ENCODE measurements around the gene BRD1. TPM values are rescaled to one million over a fixed set of nuclear protein-coding genes. Genes with fewer than 3 reads are reported as not detected.

Gene BRD1
- total and polyA plus RNA-seq, 7 experiments from 2014 or later: 2.8 to 130 (median 84.5) TPM

DNA sequence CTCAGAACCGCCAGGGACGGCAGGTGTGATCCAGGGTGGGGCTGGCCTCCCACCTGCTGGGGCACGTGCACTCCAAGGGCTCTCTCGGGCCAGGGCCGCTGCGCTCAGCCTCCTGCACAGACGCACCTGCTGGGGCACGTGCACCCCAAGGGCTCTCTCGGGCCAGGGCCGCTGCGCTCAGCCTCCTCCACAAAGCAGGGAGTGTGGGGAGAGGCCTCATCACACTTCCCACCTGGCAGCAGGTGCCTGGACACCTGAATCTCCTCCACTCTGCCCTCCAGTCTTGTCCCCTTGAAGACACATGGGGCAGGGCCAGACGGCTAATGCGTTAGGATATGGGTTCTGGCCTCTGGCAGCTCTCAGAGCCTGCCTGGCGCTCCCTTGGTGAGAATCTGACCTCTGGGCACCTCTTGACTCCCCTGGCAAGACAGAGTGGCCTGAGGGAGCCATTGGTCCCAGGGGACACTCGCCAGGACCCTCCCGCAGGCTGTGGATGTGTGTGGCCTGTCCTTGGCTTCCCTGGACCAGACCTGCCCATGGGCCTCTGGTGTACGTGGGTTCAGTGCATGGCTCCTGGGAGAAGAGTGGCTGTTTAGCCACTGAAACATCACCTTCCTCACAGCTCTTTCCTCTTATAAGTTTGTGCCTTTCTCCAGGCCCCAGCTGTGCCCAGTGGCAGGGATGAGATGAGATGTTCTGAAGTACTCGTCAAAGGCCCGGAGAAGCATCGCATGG is 73.5 kb downstream of the BRD1 start:
- Histone ChIP-seq H3K9me3 (ENCODE audit: control insufficient read depth in 2 of 3, low read length in 3 of 3) (no peaks in the 10 kb centered on the region), H3K4me3 (ENCODE audit: low read length) (no peak overlapping the region), H3K27me3 (ENCODE audit: control insufficient read depth in 2 of 2, insufficient read depth in 2 of 2, low read length in 2 of 2) (no peaks in the 10 kb centered on the region), H3K27ac (ENCODE audit: low read depth, low read length) (no peak overlapping the region), H3K36me3 (ENCODE audit: control insufficient read depth in 2 of 3, insufficient read depth in 3 of 3, low read length in 3 of 3) (no peaks in the 10 kb centered on the region), H3K4me1 (ENCODE audit: control insufficient read depth in 2 of 2, insufficient read depth in 2 of 2, low read length in 2 of 2) (no peaks in the 10 kb centered on the region)
- peaks cover 0 to 3% (median 0%) of the 10 kb centered on the region in 5 donors for H3K36me3 Mint-ChIP-seq
- no peak overlapping the region for H3K4me3 Mint-ChIP-seq
- DNase-seq: peak in 1 of 9 donors; percentile 17
- intact Hi-C loops (cut with micrococcal nuclease): no loop called here
- ATAC-seq: no peak
- POLR2A ChIA-PET: no interaction called here
- peaks cover 0 to 4% (median 0%) of the 10 kb centered on the region in 5 donors for H3K27me3 Mint-ChIP-seq
- CTCF ChIA-PET: no interaction called here
- peaks cover 0 to 2% (median 0%) of the 10 kb centered on the region in 11 donors for H3K9me3 Mint-ChIP-seq
- H3K4me1 Mint-ChIP-seq: peaks cover 0 to 2% (median 0%) of the 10 kb centered on the region in 7 donors
- no peak overlapping the region for H3K27ac Mint-ChIP-seq

DNA sequence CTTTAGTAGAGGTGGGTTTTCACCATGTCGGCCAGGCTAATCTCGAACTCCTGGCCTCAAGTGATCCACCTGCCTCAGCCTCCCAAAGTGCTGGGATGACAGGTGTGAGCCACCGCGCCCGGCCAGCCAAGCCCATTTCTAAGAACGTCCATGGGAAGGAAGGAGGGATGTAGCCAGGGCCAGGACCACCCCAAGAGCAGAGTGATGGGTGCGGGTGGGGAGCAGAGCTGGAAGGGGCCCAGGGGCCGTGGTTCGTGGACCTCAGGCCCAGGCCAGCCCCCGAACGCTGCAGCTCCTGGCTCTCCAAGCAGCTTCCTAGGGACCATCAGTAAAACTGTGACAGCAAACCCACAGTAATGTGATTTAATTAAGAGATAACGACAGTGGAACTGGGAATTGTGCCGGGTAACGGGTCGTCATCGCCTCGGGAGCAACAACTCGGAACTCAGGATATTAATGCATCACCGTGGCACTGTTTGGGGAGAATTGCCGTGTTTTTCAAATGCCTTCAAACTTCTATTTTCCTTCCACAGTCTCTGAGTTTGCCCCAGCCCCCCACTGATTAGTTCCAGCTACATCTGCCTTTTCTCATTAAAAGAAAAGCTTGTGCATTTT is 74.3 kb downstream of the BRD1 start:
- Histone ChIP-seq H3K4me1 (ENCODE audit: control insufficient read depth in 2 of 2, insufficient read depth in 2 of 2, low read length in 2 of 2) (no peaks in the 10 kb centered on the region), H3K36me3 (ENCODE audit: control insufficient read depth in 2 of 3, insufficient read depth in 3 of 3, low read length in 3 of 3) (no peaks in the 10 kb centered on the region), H3K27me3 (ENCODE audit: control insufficient read depth in 2 of 2, insufficient read depth in 2 of 2, low read length in 2 of 2) (no peaks in the 10 kb centered on the region), H3K27ac (ENCODE audit: low read depth, low read length) (no peak overlapping the region), H3K9me3 (ENCODE audit: control insufficient read depth in 2 of 3, low read length in 3 of 3) (peaks cover 0 to 2% (median 0%) of the 10 kb centered on the region in 3 experiments), H3K4me3 (ENCODE audit: low read length) (no peak overlapping the region)
- Mint-ChIP-seq H3K4me1 (peaks cover 0 to 2% (median 0%) of the 10 kb centered on the region in 7 donors), H3K36me3 (peaks cover 0 to 3% (median 0%) of the 10 kb centered on the region in 5 donors), H3K27ac (no peak overlapping the region), H3K4me3 (no peak overlapping the region), H3K27me3 (peaks cover 0 to 4% (median 0%) of the 10 kb centered on the region in 5 donors), H3K9me3 (peaks cover 0 to 2% (median 0%) of the 10 kb centered on the region in 11 donors)
- ATAC-seq (no peak), DNase-seq (no peak)
- CTCF ChIA-PET: no interaction called here
- intact Hi-C loops (cut with micrococcal nuclease): no loop called here
- POLR2A ChIA-PET: no interaction called here

DNA sequence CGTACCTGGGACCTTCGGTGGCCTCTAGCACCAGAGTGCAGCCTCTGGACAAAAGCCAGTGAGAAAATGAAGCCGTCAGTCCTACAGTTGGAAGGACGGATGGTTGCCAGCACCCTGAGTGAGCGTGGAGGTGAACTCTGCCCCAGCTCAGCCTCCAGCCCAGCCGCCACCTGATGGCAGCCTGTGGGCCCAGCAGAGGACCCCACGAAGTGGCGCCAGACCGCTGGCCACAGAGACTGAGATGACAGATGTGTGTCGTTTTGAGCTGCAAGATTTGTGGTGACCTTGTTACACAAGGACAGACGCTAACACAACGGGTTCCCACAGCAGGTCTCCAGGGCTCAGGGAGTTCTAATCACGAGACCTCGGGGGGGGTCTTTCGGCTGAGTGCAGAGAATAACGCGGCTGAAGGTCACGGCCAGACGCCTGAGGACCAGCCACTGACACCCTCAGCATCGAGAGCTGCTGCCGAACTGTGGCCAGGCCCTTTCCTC is 75.0 kb downstream of the BRD1 start:
- DNase-seq: no peak
- no peaks in the 10 kb centered on the region for H3K4me1 ChIP-seq (ENCODE audit: control insufficient read depth in 2 of 2, insufficient read depth in 2 of 2, low read length in 2 of 2)
- H3K36me3 ChIP-seq (ENCODE audit: control insufficient read depth in 2 of 3, insufficient read depth in 3 of 3, low read length in 3 of 3): no peaks in the 10 kb centered on the region
- no peak for ATAC-seq
- H3K9me3 Mint-ChIP-seq: peaks cover 0 to 6% (median 3%) of the 10 kb centered on the region in 11 donors
- intact Hi-C loops (cut with micrococcal nuclease): no loop called here
- peaks cover 0 to 8% (median 0%) of the 10 kb centered on the region in 3 experiments for H3K9me3 ChIP-seq (ENCODE audit: control insufficient read depth in 2 of 3, low read length in 3 of 3)
- no peak overlapping the region for H3K4me3 ChIP-seq (ENCODE audit: low read length)
- H3K27me3 Mint-ChIP-seq: peaks cover 0 to 4% (median 0%) of the 10 kb centered on the region in 5 donors
- ChIA-PET POLR2A (no interaction called here), CTCF (no interaction called here)
- H3K27ac ChIP-seq (ENCODE audit: low read depth, low read length): no peak overlapping the region
- H3K4me3 Mint-ChIP-seq: no peak overlapping the region
- H3K27ac Mint-ChIP-seq: no peak overlapping the region
- no peaks in the 10 kb centered on the region for H3K27me3 ChIP-seq (ENCODE audit: control insufficient read depth in 2 of 2, insufficient read depth in 2 of 2, low read length in 2 of 2)
- H3K4me1 Mint-ChIP-seq: peaks cover 0 to 2% (median 0%) of the 10 kb centered on the region in 7 donors
- peaks cover 0 to 6% (median 3%) of the 10 kb centered on the region in 5 donors for H3K36me3 Mint-ChIP-seq

DNA sequence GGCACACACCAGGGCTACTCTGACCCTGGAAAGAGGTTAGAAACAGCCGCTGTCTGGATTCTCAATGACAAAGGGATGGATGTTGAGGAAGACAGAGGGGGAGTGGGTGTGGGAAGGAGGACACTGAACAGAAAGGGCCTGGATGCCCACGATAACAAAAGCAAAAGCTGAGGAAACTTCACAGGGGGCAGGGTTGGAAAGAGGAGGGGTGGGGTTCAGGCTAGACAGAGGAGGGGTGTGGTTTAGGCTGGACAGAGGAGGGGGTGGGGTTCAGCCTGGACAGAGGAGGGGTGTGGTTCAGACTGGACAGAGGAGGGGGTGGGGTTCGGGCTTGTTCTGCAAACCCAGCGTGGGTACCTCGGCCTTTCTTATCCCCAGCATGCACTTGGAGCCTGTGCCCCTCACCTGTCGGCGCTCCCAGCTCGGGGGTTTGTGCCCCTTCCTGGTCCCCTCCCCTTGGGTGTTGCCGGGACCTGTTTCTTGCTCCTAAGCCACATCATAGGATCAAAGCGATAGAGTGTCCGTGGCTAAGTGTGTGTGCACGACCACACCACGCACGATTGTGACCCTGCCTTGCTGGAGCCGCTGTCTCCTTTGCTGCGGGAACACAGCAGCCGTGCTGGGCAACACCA is 75.6 kb downstream of the BRD1 start:
- ChIA-PET POLR2A (no interaction called here), CTCF (no interaction called here)
- Histone ChIP-seq H3K36me3 (ENCODE audit: control insufficient read depth in 2 of 3, insufficient read depth in 3 of 3, low read length in 3 of 3) (no peaks in the 10 kb centered on the region), H3K27ac (ENCODE audit: low read depth, low read length) (no peak overlapping the region), H3K4me1 (ENCODE audit: control insufficient read depth in 2 of 2, insufficient read depth in 2 of 2, low read length in 2 of 2) (no peaks in the 10 kb centered on the region), H3K4me3 (ENCODE audit: low read length) (no peak overlapping the region), H3K9me3 (ENCODE audit: control insufficient read depth in 2 of 3, low read length in 3 of 3) (peaks cover 0 to 12% (median 0%) of the 10 kb centered on the region in 3 experiments), H3K27me3 (ENCODE audit: control insufficient read depth in 2 of 2, insufficient read depth in 2 of 2, low read length in 2 of 2) (no peaks in the 10 kb centered on the region)
- no peak for DNase-seq
- peaks cover 0 to 2% (median 0%) of the 10 kb centered on the region in 7 donors for H3K4me1 Mint-ChIP-seq
- H3K27me3 Mint-ChIP-seq: peaks cover 0 to 4% (median 0%) of the 10 kb centered on the region in 5 donors
- H3K27ac Mint-ChIP-seq: no peak overlapping the region
- H3K9me3 Mint-ChIP-seq: peaks cover 2 to 10% (median 8%) of the 10 kb centered on the region in 11 donors
- H3K4me3 Mint-ChIP-seq: no peak overlapping the region
- ATAC-seq: no peak
- peaks cover 0 to 5% (median 3%) of the 10 kb centered on the region in 5 donors for H3K36me3 Mint-ChIP-seq
- intact Hi-C loops (cut with micrococcal nuclease): no loop called here

DNA sequence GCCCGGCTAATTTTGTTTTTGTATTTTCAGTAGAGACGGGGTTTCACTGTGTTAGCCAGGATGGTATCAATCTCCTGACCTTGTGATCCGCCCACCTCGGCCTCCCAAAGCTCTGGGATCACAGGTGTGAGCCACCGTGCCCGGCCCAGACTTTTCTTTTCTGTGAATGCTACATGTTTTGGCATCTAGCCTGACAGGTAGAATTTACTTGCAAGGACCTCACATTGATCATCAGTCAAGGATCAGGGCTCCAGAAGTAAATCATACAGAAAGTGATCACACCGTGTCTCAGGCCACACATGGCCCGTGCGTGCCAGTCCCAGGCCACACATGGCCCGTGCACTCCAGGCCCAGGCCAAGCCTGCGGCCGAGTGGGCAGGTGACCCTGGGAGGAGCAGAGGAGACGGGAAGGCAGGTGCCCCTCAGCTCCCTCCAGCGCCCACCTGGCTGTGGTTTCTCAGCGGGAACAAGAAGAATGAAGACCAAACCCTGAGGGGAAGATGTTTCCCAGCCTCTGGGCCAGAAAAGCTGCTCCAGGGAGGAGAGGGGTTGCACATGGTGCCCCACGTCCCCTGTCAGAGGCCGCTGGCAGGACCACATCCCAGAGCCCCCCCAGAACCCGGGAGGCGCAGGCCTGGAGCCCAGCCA is 76.2 kb downstream of the BRD1 start:
- ChIA-PET POLR2A (interaction anchor here (0.6 kb wide), 1 partner anchor 303 kb away, joined by 3 read pairs; no protein-coding TSS in a partner anchor), CTCF (no interaction called here)
- Mint-ChIP-seq H3K4me3 (no peak overlapping the region), H3K36me3 (peaks cover 0 to 11% (median 3%) of the 10 kb centered on the region in 5 donors), H3K27ac (no peak overlapping the region), H3K27me3 (peaks cover 0 to 4% (median 0%) of the 10 kb centered on the region in 5 donors), H3K9me3 (peaks cover 5 to 16% (median 14%) of the 10 kb centered on the region in 11 donors), H3K4me1 (peaks cover 0 to 2% (median 0%) of the 10 kb centered on the region in 7 donors)
- intact Hi-C loops (cut with micrococcal nuclease): no loop called here
- H3K27me3 ChIP-seq (ENCODE audit: control insufficient read depth in 2 of 2, insufficient read depth in 2 of 2, low read length in 2 of 2): no peaks in the 10 kb centered on the region
- ATAC-seq: no peak
- no peak overlapping the region for H3K4me3 ChIP-seq (ENCODE audit: low read length)
- H3K9me3 ChIP-seq (ENCODE audit: control insufficient read depth in 2 of 3, low read length in 3 of 3): peaks cover 0 to 17% (median 0%) of the 10 kb centered on the region in 3 experiments
- no peaks in the 10 kb centered on the region for H3K36me3 ChIP-seq (ENCODE audit: control insufficient read depth in 2 of 3, insufficient read depth in 3 of 3, low read length in 3 of 3)
- H3K4me1 ChIP-seq (ENCODE audit: control insufficient read depth in 2 of 2, insufficient read depth in 2 of 2, low read length in 2 of 2): no peaks in the 10 kb centered on the region
- no peak overlapping the region for H3K27ac ChIP-seq (ENCODE audit: low read depth, low read length)
- DNase-seq: peak in 1 of 9 donors; percentile 15

DNA sequence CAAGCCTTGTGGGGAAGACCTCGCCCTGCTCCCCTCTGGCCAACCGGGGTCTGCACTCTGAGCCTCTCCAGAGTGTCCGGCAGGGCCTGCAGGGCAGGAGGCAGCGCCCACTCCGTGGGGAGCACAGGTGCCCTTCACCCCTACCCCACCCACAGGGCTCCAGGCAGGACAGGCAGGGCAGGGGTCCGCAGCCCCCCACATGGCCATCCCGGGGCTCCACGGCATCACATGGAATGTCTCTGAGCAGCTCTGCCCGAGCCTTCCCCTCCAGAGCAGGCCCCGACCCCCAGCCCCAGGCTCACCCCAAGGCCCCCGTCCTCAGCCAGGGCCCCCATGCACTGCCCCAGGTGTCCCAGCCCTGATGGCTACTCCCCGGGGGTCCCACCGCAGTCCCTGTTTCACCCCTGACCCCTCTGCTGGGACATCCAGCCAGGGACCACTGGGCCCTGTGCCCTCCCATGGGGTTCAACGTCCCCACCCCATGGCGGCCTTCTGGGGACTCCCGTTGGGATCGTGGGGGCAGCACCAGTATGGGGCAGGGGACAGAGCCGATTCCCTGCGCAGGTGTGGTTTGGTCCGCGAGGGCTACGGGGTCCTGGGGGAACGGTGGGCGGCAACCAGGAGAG is 77.7 kb downstream of the BRD1 start:
- H3K4me1 ChIP-seq (ENCODE audit: control insufficient read depth in 2 of 2, insufficient read depth in 2 of 2, low read length in 2 of 2): no peaks in the 10 kb centered on the region
- H3K36me3 ChIP-seq (ENCODE audit: control insufficient read depth in 2 of 3, insufficient read depth in 3 of 3, low read length in 3 of 3): no peaks in the 10 kb centered on the region
- H3K4me1 Mint-ChIP-seq: no peaks in the 10 kb centered on the region
- no peak for ATAC-seq
- H3K4me3 Mint-ChIP-seq: no peak overlapping the region
- peaks cover 9 to 31% (median 27%) of the 10 kb centered on the region in 11 donors for H3K9me3 Mint-ChIP-seq
- H3K9me3 ChIP-seq (ENCODE audit: control insufficient read depth in 2 of 3, low read length in 3 of 3): peaks cover 0 to 29% (median 0%) of the 10 kb centered on the region in 3 experiments
- peaks cover 0 to 14% (median 7%) of the 10 kb centered on the region in 5 donors for H3K36me3 Mint-ChIP-seq
- no peak overlapping the region for H3K4me3 ChIP-seq (ENCODE audit: low read length)
- no peak overlapping the region for H3K27ac Mint-ChIP-seq
- ChIA-PET POLR2A (no interaction called here), CTCF (no interaction called here)
- H3K27ac ChIP-seq (ENCODE audit: low read depth, low read length): no peak overlapping the region
- peaks cover 0 to 8% (median 0%) of the 10 kb centered on the region in 5 donors for H3K27me3 Mint-ChIP-seq
- no peaks in the 10 kb centered on the region for H3K27me3 ChIP-seq (ENCODE audit: control insufficient read depth in 2 of 2, insufficient read depth in 2 of 2, low read length in 2 of 2)
- intact Hi-C loops (cut with micrococcal nuclease): no loop called here
- peak in 1 of 9 donors; percentile 18 for DNase-seq
